IMR-90 (cell line): ENCODE results near the gene CCNG1. TPM values are rescaled to one million over a fixed set of nuclear protein-coding genes. Genes with fewer than 3 reads are reported as not detected.

Source experiments
- ATAC-seq: fragments of 200-7000 bp; cut with Tn5 transposase; 2 replicates; pipeline ENCODE4 v1.9.1; 2020; ENCODE audit warnings: low read depth, mild to moderate bottlenecking, moderate library complexity
- BruUV-seq: library from RNA; stranded (reverse); fragments of 400-500 nt; replicated peaks from 2 replicates; lab custom pipeline; 2021; lab: Mats Ljungman, UMichigan
- CTCF ChIA-PET: fragments of 300-600 bp; formaldehyde crosslinking; extraction: SDS; loops from one replicate; lab custom pipeline; 2021; ENCODE audit warnings: antibody characterized with exemption; lab: Yijun Ruan, JAX
- POLR2A ChIA-PET: fragments of 300-600 bp; sonication (Branson Sonifier 250); formaldehyde crosslinking; loops from one replicate; lab custom pipeline; 2022; ENCODE audit warnings: antibody characterized with exemption; ENCODE audit not compliant: unreplicated experiment; lab: Charles Lee
- DNase-seq: peaks from one replicate; pipeline ENCODE4 v3.0.0; 2013
- H2AFZ ChIP-seq: replicated peaks from 2 replicates; pipeline ENCODE3; 2013; ENCODE audit warnings: low read length, mild to moderate bottlenecking; ENCODE audit not compliant: poor library complexity
- H2AK5ac ChIP-seq: 2 replicates; pipeline ENCODE4 v1.6.1; 2013; ENCODE audit warnings: low read depth, low read length, inconsistent platforms
- H2AK9ac ChIP-seq: replicated peaks from 2 replicates; pipeline ENCODE3; 2013; ENCODE audit warnings: mild to moderate bottlenecking, low read depth, low read length, moderate library complexity; ENCODE audit not compliant: poor library complexity
- H2BK120ac ChIP-seq: 2 replicates; pipeline ENCODE4 v1.6.1; 2013; ENCODE audit warnings: low read depth, low read length, inconsistent platforms
- H2BK15ac ChIP-seq: 3 replicates; pipeline ENCODE4 v1.6.1; 2013; ENCODE audit warnings: low read depth, low read length, inconsistent platforms
- H2BK20ac ChIP-seq: 2 replicates; pipeline ENCODE4 v1.6.1; 2013; ENCODE audit warnings: low read depth, mild to moderate bottlenecking, inconsistent platforms, low read length, moderate library complexity
- H2BK5ac ChIP-seq: 2 replicates; pipeline ENCODE4 v1.6.1; 2013; ENCODE audit warnings: mild to moderate bottlenecking, low read depth, low read length, inconsistent platforms; ENCODE audit not compliant: poor library complexity, severe bottlenecking
- H3K14ac ChIP-seq: replicated peaks from 2 replicates; pipeline ENCODE4 v1.6.1; 2013; ENCODE audit warnings: low read depth, low read length, inconsistent platforms
- H3K18ac ChIP-seq: 2 replicates; pipeline ENCODE4 v1.6.1; 2013; ENCODE audit warnings: low read depth, low read length, control low read depth
- H3K23ac ChIP-seq: 2 replicates; pipeline ENCODE4 v1.6.1; 2013; ENCODE audit warnings: low read depth, low read length, inconsistent platforms
- H3K27ac ChIP-seq: 2 replicates; pipeline ENCODE4 v1.5.1; 2013; ENCODE audit warnings: mild to moderate bottlenecking, control low read depth, low read length; ENCODE audit not compliant: insufficient read depth
- H3K27me3 ChIP-seq: 2 replicates; pipeline ENCODE4 v1.6.1; 2013; ENCODE audit warnings: low read length; ENCODE audit not compliant: control insufficient read depth, insufficient read depth
- H3K36me3 ChIP-seq: 2 replicates; pipeline ENCODE4 v1.6.1; 2013; ENCODE audit warnings: low read length, mixed read lengths; ENCODE audit not compliant: control insufficient read depth, insufficient read depth
- H3K4ac ChIP-seq: 2 replicates; pipeline ENCODE4 v1.6.1; 2013; ENCODE audit warnings: low read depth, low read length, inconsistent platforms
- H3K4me1 ChIP-seq: 2 replicates; pipeline ENCODE4 v1.6.1; 2013; ENCODE audit warnings: low read length, mixed read lengths; ENCODE audit not compliant: control insufficient read depth, insufficient read depth
- H3K4me2 ChIP-seq: 2 replicates; pipeline ENCODE4 v1.6.1; 2013; ENCODE audit warnings: low read depth, mild to moderate bottlenecking, control low read depth, low read length, moderate library complexity
- H3K4me3 ChIP-seq: 2 replicates; pipeline ENCODE4 v1.5.1; 2013; ENCODE audit warnings: low read depth, mild to moderate bottlenecking, control low read depth, low read length, moderate library complexity; ENCODE audit not compliant: insufficient read depth
- H3K56ac ChIP-seq: 2 replicates; pipeline ENCODE4 v1.6.1; 2013; ENCODE audit warnings: low read length, inconsistent platforms; ENCODE audit not compliant: insufficient read depth; ENCODE audit errors: extremely low read depth
- H3K79me1 ChIP-seq, 2 experiments: 2 replicates each; pipeline ENCODE4 v1.6.1; 2013; ENCODE audit warnings: low read length in 2 of 2, inconsistent platforms in 1 of 2, low read depth in 1 of 2
- H3K9ac ChIP-seq: 2 replicates; pipeline ENCODE4 v1.6.1; 2013; ENCODE audit warnings: low read depth, low read length, control low read depth
- H3K9me1 ChIP-seq: 2 replicates; pipeline ENCODE4 v1.6.1; 2013; ENCODE audit warnings: low read length, inconsistent platforms; ENCODE audit not compliant: insufficient read depth
- H3K9me3 ChIP-seq: 2 replicates; pipeline ENCODE4 v1.6.1; 2013; ENCODE audit warnings: low read length; ENCODE audit not compliant: control insufficient read depth, insufficient read depth
- H4K20me1 ChIP-seq: 2 replicates; pipeline ENCODE4 v1.6.1; 2013; ENCODE audit warnings: low read length, inconsistent platforms; ENCODE audit not compliant: insufficient read depth
- H4K5ac ChIP-seq: 2 replicates; pipeline ENCODE4 v1.6.1; 2013; ENCODE audit warnings: mild to moderate bottlenecking, low read depth, low read length, control low read depth
- H4K8ac ChIP-seq, 2 experiments: 2 replicates each; pipeline ENCODE4 v1.6.1; 2013; ENCODE audit warnings: low read depth in 2 of 2, low read length in 2 of 2, control low read depth in 1 of 2, inconsistent platforms in 1 of 2
- H4K91ac ChIP-seq: 2 replicates; pipeline ENCODE4 v1.6.1; 2013; ENCODE audit warnings: low read depth, low read length, inconsistent platforms; ENCODE audit not compliant: insufficient read depth
- BHLHE40 ChIP-seq: fragments of 150-350 bp; IDR thresholded peaks from 2 replicates; pipeline ENCODE4 v1.6.1; 2016; ENCODE audit warnings: mild to moderate bottlenecking, low read depth, low read length
- CEBPB ChIP-seq: IDR thresholded peaks from 2 replicates; pipeline ENCODE4 v1.6.1; 2012; ENCODE audit warnings: low read depth, low read length, improper control_type of control experiment
- CHD1 ChIP-seq: IDR thresholded peaks from 2 replicates; pipeline ENCODE4 v1.6.1; 2012; ENCODE audit warnings: low read depth, low read length, improper control_type of control experiment
- CTCF ChIP-seq: conservative IDR thresholded peaks from 2 replicates; pipeline ENCODE4 v1.5.1; 2012; ENCODE audit warnings: mild to moderate bottlenecking, low read depth, low read length, improper control_type of control experiment
- ELK1 ChIP-seq: fragments of 150-350 bp; IDR thresholded peaks from 2 replicates; pipeline ENCODE4 v1.6.1; 2016; ENCODE audit warnings: low read depth, mild to moderate bottlenecking, low read length, moderate library complexity, borderline replicate concordance
- FOS ChIP-seq: fragments of 150-350 bp; IDR thresholded peaks from 2 replicates; pipeline ENCODE4 v1.6.1; 2016; ENCODE audit warnings: low read depth, low read length
- MAFK ChIP-seq: IDR thresholded peaks from 2 replicates; pipeline ENCODE4 v1.6.1; 2012; ENCODE audit warnings: low read depth, low read length, improper control_type of control experiment
- MAZ ChIP-seq: IDR thresholded peaks from 2 replicates; pipeline ENCODE4 v1.6.1; 2012; ENCODE audit warnings: low read depth, mild to moderate bottlenecking, low read length, improper control_type of control experiment, moderate library complexity, borderline replicate concordance
- MXI1 ChIP-seq: IDR thresholded peaks from 2 replicates; pipeline ENCODE4 v1.6.1; 2012; ENCODE audit warnings: low read depth, mild to moderate bottlenecking, low read length, moderate library complexity, borderline replicate concordance
- NFE2L2 ChIP-seq: fragments of 150-350 bp; IDR thresholded peaks from 2 replicates; pipeline ENCODE4 v1.6.1; 2016; ENCODE audit warnings: low read depth, mild to moderate bottlenecking, low read length
- POLR2A ChIP-seq: IDR thresholded peaks from 2 replicates; pipeline ENCODE4 v1.6.1; 2012; ENCODE audit warnings: mild to moderate bottlenecking, low read depth, low read length
- RAD21 ChIP-seq: IDR thresholded peaks from 2 replicates; pipeline ENCODE4 v1.6.1; 2012; ENCODE audit warnings: low read length, improper control_type of control experiment
- RCOR1 ChIP-seq: IDR thresholded peaks from 2 replicates; pipeline ENCODE4 v1.6.1; 2012; ENCODE audit warnings: mild to moderate bottlenecking, low read length, improper control_type of control experiment; ENCODE audit not compliant: insufficient replicate concordance
- RFX5 ChIP-seq: IDR thresholded peaks from 2 replicates; pipeline ENCODE4 v1.8.0; 2012; ENCODE audit warnings: low read depth, mild to moderate bottlenecking, low read length, moderate library complexity
- SMC3 ChIP-seq: fragments of 150-350 bp; IDR thresholded peaks from 2 replicates; pipeline ENCODE4 v1.6.1; 2016; ENCODE audit warnings: low read depth, mild to moderate bottlenecking, antibody characterized with exemption, low read length, moderate library complexity
- USF2 ChIP-seq: fragments of 150-350 bp; IDR thresholded peaks from 2 replicates; pipeline ENCODE4 v1.6.1; 2017; ENCODE audit warnings: mild to moderate bottlenecking, antibody characterized with exemption, low read length, low read depth
- WGBS, 2 experiments: methylation state at CpG; one replicate each; pipeline versions ENCODE4 v1.1.5 to v1.1.7; 2013; ENCODE audit warnings: missing lambda C conversion rate in 2 of 2; ENCODE audit not compliant: insufficient read length in 1 of 2; ENCODE audit errors: extremely low coverage in 2 of 2; 5-methylcytosine and 5-hydroxymethylcytosine counted together
- dilution Hi-C: fragments of 300-500 bp; cut with HindIII; formaldehyde crosslinking; loops from one replicate; pipeline ENCODE4 v1.14.3; 2018; ENCODE audit warnings: low sequenced_read_pairs; ENCODE audit not compliant: unreplicated experiment
- in situ Hi-C: fragments of 300-500 bp; cut with MboI; formaldehyde crosslinking; loops from 3 replicates; pipeline ENCODE4 v1.14.3; 2019; ENCODE audit warnings: low sequenced_read_pairs, inconsistent platforms, mixed read lengths
- intact Hi-C: fragments of 100-400 bp; cut with micrococcal nuclease; formaldehyde crosslinking; loops from 2 replicates; pipeline ENCODE4 v1.10.0; 2022
- polyA plus RNA-seq, 3 experiments: library from polyadenylated mRNA; depleted of rRNA; stranded (reverse); fragments of >200 nt; gene quantifications; 2 replicates each; pipeline ENCODE4 v1.2.3, GENCODE V29; 2012; ENCODE audit warnings: low replicate concordance in 1 of 3
- total RNA-seq: library from RNA; depleted of rRNA; stranded (reverse); fragments of >200 nt; gene quantifications from 2 replicates; pipeline ENCODE4 v1.2.3, GENCODE V29; 2012

CCNG1 gene
- total and polyA plus RNA-seq, 2 of the 4 experiments (the other 2 are of a cell fraction): 72.0 to 382 TPM

GRCh38 chr5:163459462-163459818 lies 22.0 kb downstream of the CCNG1 start:
- Histone ChIP-seq H4K8ac (peak overlapping the region; percentile 64 to 99), H3K4me2 (peak overlapping the region; percentile 96), H3K18ac (no peak overlapping the region), H2AFZ (peak overlapping the region; percentile 89), H4K20me1 (no peaks in the 10 kb centered on the region), H3K27ac (peak overlapping the region; percentile 89), H2BK120ac (no peak overlapping the region), H2BK15ac (no peak overlapping the region), H3K14ac (peak overlapping the region; percentile 83), H3K79me1 (peaks cover 17% of the 10 kb centered on the region in 2 experiments; a peak in 3 of 4 replicates), H2AK9ac (peak overlapping the region; percentile 75), H3K4ac (peak overlapping the region; percentile 67), H2BK20ac (no peak overlapping the region), H3K4me1 (no peaks in the 10 kb centered on the region), H3K9ac (peak overlapping the region; percentile 90), H3K36me3 (peaks cover 3% of the 10 kb centered on the region; the same call in 1 of the 2 replicates), H3K27me3 (no peaks in the 10 kb centered on the region), H4K91ac (0 out of 2 replicates have a peak overlapping the region, but pooled peaks have one; percentile 22), H2AK5ac (peak overlapping the region; percentile 76), H4K5ac (peak overlapping the region; percentile 37; the same call in 1 of the 2 replicates), H3K9me3 (no peaks in the 10 kb centered on the region), H3K9me1 (no peaks in the 10 kb centered on the region), H2BK5ac (peak overlapping the region; percentile 94), H3K23ac (peak overlapping the region; percentile 82; the same call in 1 of the 2 replicates), H3K4me3 (peak overlapping the region; percentile 65), H3K56ac (peak overlapping the region; percentile 99)
- TF ChIP-seq MAZ: no peak
- no peak for TF ChIP-seq MAFK
- no peak for TF ChIP-seq MXI1
- no peak for TF ChIP-seq CEBPB
- no peak for TF ChIP-seq USF2
- no peak for TF ChIP-seq NFE2L2
- TF ChIP-seq POLR2A: no peak
- TF ChIP-seq RAD21: no peak
- no peak for TF ChIP-seq CTCF
- no peak for TF ChIP-seq ELK1
- no peak for TF ChIP-seq CHD1
- no peak for TF ChIP-seq BHLHE40
- TF ChIP-seq SMC3: no peak
- no peak for TF ChIP-seq RCOR1
- TF ChIP-seq FOS: no peak
- TF ChIP-seq RFX5: no peak
- intact Hi-C loops: no loop called here
- POLR2A ChIA-PET: interaction anchor here (0.5 to 0.9 kb wide), 2 partner anchors 22 to 51 kb away, joined by 3 to 4 read pairs; no protein-coding TSS in a partner anchor
- dilution Hi-C loops: no loop called here
- in situ Hi-C loops: no loop called here
- BruUV-seq: no TSS peak
- ATAC-seq (peak; percentile 1), DNase-seq (peak; percentile 23)
- CTCF ChIA-PET: interaction anchor here (1.3 kb wide), 1 partner anchor 14 kb away, joined by 4 read pairs; no protein-coding TSS in a partner anchor
- 0% methylated on average over 1 of the region's 12 CpGs; no CpG with 5 or more reads in 1 of the 2 experiments for WGBS, 2 experiments
